ENCODE results near the gene BTBD8. TPM values are rescaled to one million over a fixed set of nuclear protein-coding genes. Genes with fewer than 3 reads are reported as not detected.

BTBD8 gene
- 1 to 10 TPM; 4.9 to 8.3 TPM for total RNA-seq
- polyA plus RNA-seq: 1 to 10 TPM in 1 of 2 donors, under 1 TPM in 1; 0.50 to 2.3 TPM
- long read RNA-seq, donor 1, partial matches to known transcripts: 5 of 7 reads
- long read RNA-seq, donor 1, other reads (novel, unspliced or antisense): 2 of 7 reads
- long read RNA-seq, donor 2, partial matches to known transcripts: 2 of 2 reads
- long read RNA-seq, donor 2, other reads (novel, unspliced or antisense): 0 of 2 reads

GRCh38 chr1:92080128-92080985, at the start of gene BTBD8:
Gene BTBD8 (plus strand): TSS chr1:92080345. CDS start chr1:92080572, 227 bp downstream.
- H3K27me3 ChIP-seq (ENCODE audit: control insufficient read depth in 1 of 2, insufficient read depth in 2 of 2, low read length in 1 of 2): no peaks in the 10 kb centered on the region
- WGBS, 2 donors: 1% methylated on average over 52 to 55 of the region's 55 CpGs
- no peaks in the 10 kb centered on the region for H3K36me3 ChIP-seq (ENCODE audit: control insufficient read depth in 1 of 2, insufficient read depth in 2 of 2, low read length in 1 of 2)
- H3K4me3 ChIP-seq (ENCODE audit: low read length in 2 of 2): peak within 1 kb of the TSS; percentile 61 to 68
- H3K27ac ChIP-seq (ENCODE audit: low read depth in 1 of 2, low read length in 2 of 2): peak within 1 kb of the TSS in 1 of 2 donors; percentile 8
- no peaks in the 10 kb centered on the region for H3K9me3 ChIP-seq (ENCODE audit: control insufficient read depth, low read length)
- peak; percentile 89 to 90 for DNase-seq
- no peaks in the 10 kb centered on the region for H3K4me1 ChIP-seq (ENCODE audit: control insufficient read depth in 1 of 2, insufficient read depth in 2 of 2, low read length in 2 of 2)
- ATAC-seq (ENCODE audit: low FRiP score): peak; percentile 93
- intact Hi-C loops (cut with DNase I): no loop called here

GRCh38 chr1:92030656-92031107, 49.5 kb upstream of the BTBD8 start:
- 74 to 76% methylated on average over 4 of the region's 4 CpGs for WGBS, 2 donors
- no peaks in the 10 kb centered on the region for H3K9me3 ChIP-seq (ENCODE audit: control insufficient read depth, low read length)
- no peak overlapping the region for H3K27ac ChIP-seq (ENCODE audit: low read depth in 1 of 2, low read length in 2 of 2)
- no peak for ATAC-seq (ENCODE audit: low FRiP score)
- no peak overlapping the region for H3K4me3 ChIP-seq (ENCODE audit: low read length in 2 of 2)
- no peaks in the 10 kb centered on the region for H3K27me3 ChIP-seq (ENCODE audit: control insufficient read depth in 1 of 2, insufficient read depth in 2 of 2, low read length in 1 of 2)
- intact Hi-C loops (cut with DNase I): no loop called here
- no peaks in the 10 kb centered on the region for H3K4me1 ChIP-seq (ENCODE audit: control insufficient read depth in 1 of 2, insufficient read depth in 2 of 2, low read length in 2 of 2)
- no peaks in the 10 kb centered on the region for H3K36me3 ChIP-seq (ENCODE audit: control insufficient read depth in 1 of 2, insufficient read depth in 2 of 2, low read length in 1 of 2)
- DNase-seq: no peak

GRCh38 chr1:92031281-92032110, 48.6 kb upstream of the BTBD8 start:
- H3K4me3 ChIP-seq (ENCODE audit: low read length in 2 of 2): no peak overlapping the region
- H3K4me1 ChIP-seq (ENCODE audit: control insufficient read depth in 1 of 2, insufficient read depth in 2 of 2, low read length in 2 of 2): no peaks in the 10 kb centered on the region
- intact Hi-C loops (cut with DNase I): no loop called here
- H3K27ac ChIP-seq (ENCODE audit: low read depth in 1 of 2, low read length in 2 of 2): no peak overlapping the region
- no peaks in the 10 kb centered on the region for H3K36me3 ChIP-seq (ENCODE audit: control insufficient read depth in 1 of 2, insufficient read depth in 2 of 2, low read length in 1 of 2)
- DNase-seq (no peak), ATAC-seq (ENCODE audit: low FRiP score) (no peak)
- no peaks in the 10 kb centered on the region for H3K9me3 ChIP-seq (ENCODE audit: control insufficient read depth, low read length)
- WGBS, 2 donors: 73 to 77% methylated on average over 6 of the region's 6 CpGs
- H3K27me3 ChIP-seq (ENCODE audit: control insufficient read depth in 1 of 2, insufficient read depth in 2 of 2, low read length in 1 of 2): no peaks in the 10 kb centered on the region

- no peaks in the 10 kb centered on the region for H3K4me1 ChIP-seq (ENCODE audit: control insufficient read depth in 1 of 2, insufficient read depth in 2 of 2, low read length in 2 of 2)
- DNase-seq (no peak), ATAC-seq (ENCODE audit: low FRiP score) (no peak)
- intact Hi-C loops (cut with DNase I): no loop called here
- H3K36me3 ChIP-seq (ENCODE audit: control insufficient read depth in 1 of 2, insufficient read depth in 2 of 2, low read length in 1 of 2): no peaks in the 10 kb centered on the region
- no peaks in the 10 kb centered on the region for H3K27me3 ChIP-seq (ENCODE audit: control insufficient read depth in 1 of 2, insufficient read depth in 2 of 2, low read length in 1 of 2)
- 41 to 51% methylated on average over 6 of the region's 6 CpGs for WGBS, 2 donors
- H3K27ac ChIP-seq (ENCODE audit: low read depth in 1 of 2, low read length in 2 of 2): no peak overlapping the region
- no peaks in the 10 kb centered on the region for H3K9me3 ChIP-seq (ENCODE audit: control insufficient read depth, low read length)
- no peak overlapping the region for H3K4me3 ChIP-seq (ENCODE audit: low read length in 2 of 2)
Measured at GRCh38 chr1:92037400-92037799, 42.7 kb upstream of the BTBD8 start.

- DNase-seq (no peak), ATAC-seq (ENCODE audit: low FRiP score) (no peak)
- Histone ChIP-seq H3K27ac (ENCODE audit: low read depth in 1 of 2, low read length in 2 of 2) (no peak overlapping the region), H3K9me3 (ENCODE audit: control insufficient read depth, low read length) (no peaks in the 10 kb centered on the region), H3K36me3 (ENCODE audit: control insufficient read depth in 1 of 2, insufficient read depth in 2 of 2, low read length in 1 of 2) (no peaks in the 10 kb centered on the region), H3K27me3 (ENCODE audit: control insufficient read depth in 1 of 2, insufficient read depth in 2 of 2, low read length in 1 of 2) (no peaks in the 10 kb centered on the region), H3K4me1 (ENCODE audit: control insufficient read depth in 1 of 2, insufficient read depth in 2 of 2, low read length in 2 of 2) (no peaks in the 10 kb centered on the region), H3K4me3 (ENCODE audit: low read length in 2 of 2) (no peak overlapping the region)
- intact Hi-C loops (cut with DNase I): no loop called here
- 83 to 85% methylated on average over 2 of the region's 2 CpGs for WGBS, 2 donors
Measured at GRCh38 chr1:92038695-92039346, 41.3 kb upstream of the BTBD8 start.

- no peaks in the 10 kb centered on the region for H3K4me1 ChIP-seq (ENCODE audit: control insufficient read depth in 1 of 2, insufficient read depth in 2 of 2, low read length in 2 of 2)
- no peak for DNase-seq
- intact Hi-C loops (cut with DNase I): no loop called here
- 89 to 90% methylated on average over 1 of the region's 1 CpG for WGBS, 2 donors
- H3K4me3 ChIP-seq (ENCODE audit: low read length in 2 of 2): no peak overlapping the region
- H3K27ac ChIP-seq (ENCODE audit: low read depth in 1 of 2, low read length in 2 of 2): no peak overlapping the region
- H3K36me3 ChIP-seq (ENCODE audit: control insufficient read depth in 1 of 2, insufficient read depth in 2 of 2, low read length in 1 of 2): no peaks in the 10 kb centered on the region
- H3K27me3 ChIP-seq (ENCODE audit: control insufficient read depth in 1 of 2, insufficient read depth in 2 of 2, low read length in 1 of 2): no peaks in the 10 kb centered on the region
- no peak for ATAC-seq (ENCODE audit: low FRiP score)
- no peaks in the 10 kb centered on the region for H3K9me3 ChIP-seq (ENCODE audit: control insufficient read depth, low read length)
Measured at GRCh38 chr1:92040971-92041370, 39.2 kb upstream of the BTBD8 start.

GRCh38 chr1:92043621-92044020, 36.5 kb upstream of the BTBD8 start:
- intact Hi-C loops (cut with DNase I): no loop called here
- 79 to 83% methylated on average over 5 of the region's 5 CpGs for WGBS, 2 donors

GRCh38 chr1:92045766-92046495, 34.2 kb upstream of the BTBD8 start:
- no peaks in the 10 kb centered on the region for H3K4me1 ChIP-seq (ENCODE audit: control insufficient read depth in 1 of 2, insufficient read depth in 2 of 2, low read length in 2 of 2)
- no peaks in the 10 kb centered on the region for H3K27me3 ChIP-seq (ENCODE audit: control insufficient read depth in 1 of 2, insufficient read depth in 2 of 2, low read length in 1 of 2)
- H3K4me3 ChIP-seq (ENCODE audit: low read length in 2 of 2): no peak overlapping the region
- WGBS, 2 donors: 81 to 88% methylated on average over 2 of the region's 2 CpGs
- intact Hi-C loops (cut with DNase I): no loop called here
- H3K27ac ChIP-seq (ENCODE audit: low read depth in 1 of 2, low read length in 2 of 2): no peak overlapping the region
- no peak for DNase-seq
- no peaks in the 10 kb centered on the region for H3K9me3 ChIP-seq (ENCODE audit: control insufficient read depth, low read length)
- ATAC-seq (ENCODE audit: low FRiP score): no peak
- no peaks in the 10 kb centered on the region for H3K36me3 ChIP-seq (ENCODE audit: control insufficient read depth in 1 of 2, insufficient read depth in 2 of 2, low read length in 1 of 2)

More at GRCh38 chr1:92043621-92044020, 36.5 kb upstream of the BTBD8 start:
- no peaks in the 10 kb centered on the region for H3K9me3 ChIP-seq (ENCODE audit: control insufficient read depth, low read length)
- no peak overlapping the region for H3K27ac ChIP-seq (ENCODE audit: low read depth in 1 of 2, low read length in 2 of 2)
- H3K27me3 ChIP-seq (ENCODE audit: control insufficient read depth in 1 of 2, insufficient read depth in 2 of 2, low read length in 1 of 2): no peaks in the 10 kb centered on the region
- DNase-seq (no peak), ATAC-seq (ENCODE audit: low FRiP score) (no peak)
- no peaks in the 10 kb centered on the region for H3K4me1 ChIP-seq (ENCODE audit: control insufficient read depth in 1 of 2, insufficient read depth in 2 of 2, low read length in 2 of 2)
- H3K36me3 ChIP-seq (ENCODE audit: control insufficient read depth in 1 of 2, insufficient read depth in 2 of 2, low read length in 1 of 2): no peaks in the 10 kb centered on the region
- no peak overlapping the region for H3K4me3 ChIP-seq (ENCODE audit: low read length in 2 of 2)

All from aorta (tissue), 5 donors.